ENCODE measurements around the gene MORN2. TPM values are rescaled to one million over a fixed set of nuclear protein-coding genes. Genes with fewer than 3 reads are reported as not detected.

MORN2 gene
- total RNA-seq, 1 donor: 34.7 TPM

DNA sequence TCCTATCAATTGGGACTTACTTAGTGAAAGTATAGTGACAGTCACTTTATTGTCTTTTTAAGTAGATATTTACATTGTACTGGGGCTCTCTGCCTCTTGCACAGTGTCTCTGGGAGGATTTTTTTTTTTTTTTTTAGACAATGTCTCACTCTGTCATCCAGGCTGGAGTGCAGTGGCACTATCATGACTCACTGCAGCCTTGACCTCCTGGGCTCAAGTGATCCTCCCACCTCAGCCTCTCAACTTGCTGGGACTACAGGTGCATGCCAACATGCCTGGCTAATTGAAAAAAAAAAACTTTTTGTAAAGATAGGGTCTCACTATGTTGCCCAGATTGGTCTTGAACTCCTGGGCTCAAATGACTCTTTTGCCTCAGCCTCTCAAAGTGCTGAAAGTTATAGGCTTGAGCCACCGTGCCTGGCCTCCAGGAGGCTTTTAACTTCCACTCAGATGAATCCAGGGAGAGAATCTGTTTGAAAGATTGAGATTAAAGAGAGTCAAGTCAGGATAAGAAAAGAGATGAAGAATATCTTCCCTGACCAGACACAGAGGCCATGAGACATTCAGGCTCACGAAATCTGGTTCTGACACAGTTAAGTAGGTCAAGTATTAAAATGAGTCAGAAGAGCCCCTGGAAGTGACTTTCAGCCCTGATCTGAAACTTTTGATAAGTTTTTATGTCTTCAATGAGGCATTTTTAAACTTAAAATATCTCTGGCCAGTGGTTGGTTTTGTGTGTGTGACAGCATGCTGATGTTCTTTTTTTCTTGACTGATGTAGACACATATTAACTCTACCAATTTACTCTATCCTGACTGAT lies 32.2 kb downstream of the MORN2 start:
- no peak overlapping the region for H3K4me3 ChIP-seq (ENCODE audit: low read depth, low read length)
- TF ChIP-seq, protein P1, sequence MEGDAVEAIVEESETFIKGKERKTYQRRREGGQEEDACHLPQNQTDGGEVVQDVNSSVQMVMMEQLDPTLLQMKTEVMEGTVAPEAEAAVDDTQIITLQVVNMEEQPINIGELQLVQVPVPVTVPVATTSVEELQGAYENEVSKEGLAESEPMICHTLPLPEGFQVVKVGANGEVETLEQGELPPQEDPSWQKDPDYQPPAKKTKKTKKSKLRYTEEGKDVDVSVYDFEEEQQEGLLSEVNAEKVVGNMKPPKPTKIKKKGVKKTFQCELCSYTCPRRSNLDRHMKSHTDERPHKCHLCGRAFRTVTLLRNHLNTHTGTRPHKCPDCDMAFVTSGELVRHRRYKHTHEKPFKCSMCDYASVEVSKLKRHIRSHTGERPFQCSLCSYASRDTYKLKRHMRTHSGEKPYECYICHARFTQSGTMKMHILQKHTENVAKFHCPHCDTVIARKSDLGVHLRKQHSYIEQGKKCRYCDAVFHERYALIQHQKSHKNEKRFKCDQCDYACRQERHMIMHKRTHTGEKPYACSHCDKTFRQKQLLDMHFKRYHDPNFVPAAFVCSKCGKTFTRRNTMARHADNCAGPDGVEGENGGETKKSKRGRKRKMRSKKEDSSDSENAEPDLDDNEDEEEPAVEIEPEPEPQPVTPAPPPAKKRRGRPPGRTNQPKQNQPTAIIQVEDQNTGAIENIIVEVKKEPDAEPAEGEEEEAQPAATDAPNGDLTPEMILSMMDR (IDR thresholded peaks at IDR 0.05; ENCODE audit: insufficient read depth, low read length): no peak
- DNase-seq (ENCODE audit: low read depth): no peak

DNA sequence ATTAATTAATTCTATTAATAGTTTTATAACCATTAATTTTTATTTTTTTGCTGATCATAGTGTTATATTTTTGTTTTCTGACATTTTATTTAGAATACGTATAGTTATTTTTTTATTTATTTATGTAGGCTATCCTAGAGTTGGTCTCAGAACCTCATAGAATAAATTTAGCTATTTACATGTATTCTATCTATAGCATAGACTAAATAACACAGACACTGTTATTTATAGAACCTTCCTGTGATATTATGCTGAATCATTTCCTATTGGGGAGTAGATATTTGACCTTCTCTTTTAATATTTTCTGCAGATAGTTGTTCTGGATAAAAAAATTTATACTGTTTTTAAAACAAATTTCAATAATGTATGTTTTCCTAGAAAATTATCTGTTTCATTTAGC lies 34.1 kb downstream of the MORN2 start:
- no peak for DNase-seq (ENCODE audit: low read depth)
- H3K4me3 ChIP-seq (ENCODE audit: low read depth, low read length): no peak overlapping the region
- TF ChIP-seq, protein P1 (IDR thresholded peaks at IDR 0.05; ENCODE audit: insufficient read depth, low read length): no peak

DNA sequence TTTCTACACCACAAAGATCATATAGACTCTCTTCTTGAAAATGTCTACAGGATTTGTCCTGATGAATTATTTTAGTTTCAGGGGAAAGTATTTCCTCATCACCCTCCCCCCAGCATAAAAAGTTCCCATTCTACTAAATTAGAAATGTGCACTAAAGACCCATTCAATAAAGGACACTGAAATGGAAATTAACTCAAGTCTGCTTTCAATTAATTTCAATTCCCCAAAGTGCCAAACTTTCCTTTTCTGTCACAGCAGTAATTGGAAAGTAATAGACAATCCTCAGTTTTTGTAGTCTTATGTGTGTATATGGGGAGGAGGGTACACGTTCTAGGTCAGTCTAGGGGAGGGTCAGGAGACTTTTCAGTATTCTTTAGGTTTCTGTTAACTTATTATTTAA lies 35.4 kb downstream of the MORN2 start:
- TF ChIP-seq, protein P1 (IDR thresholded peaks at IDR 0.05; ENCODE audit: insufficient read depth, low read length): no peak
- DNase-seq (ENCODE audit: low read depth): no peak
- no peak overlapping the region for H3K4me3 ChIP-seq (ENCODE audit: low read depth, low read length)

DNA sequence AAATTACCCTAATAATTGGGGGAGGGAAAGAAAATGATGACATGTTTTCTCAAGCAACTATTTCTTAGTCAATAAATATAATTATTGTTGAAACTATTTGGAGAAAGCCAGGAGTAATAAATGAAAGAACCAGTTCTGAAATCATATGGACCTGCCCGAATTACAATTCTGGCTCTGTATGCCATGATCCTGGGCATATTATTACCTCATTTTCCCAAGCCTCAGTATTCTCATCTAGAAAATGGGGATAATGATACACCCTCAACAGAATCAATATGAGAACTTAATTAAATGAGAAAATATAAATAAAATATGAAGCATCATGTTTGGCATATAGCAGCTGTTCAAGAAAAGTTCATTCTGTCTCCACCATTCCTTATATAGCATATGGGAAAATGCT lies 36.8 kb downstream of the MORN2 start:
- no peak for DNase-seq (ENCODE audit: low read depth)
- TF ChIP-seq, protein P1 (IDR thresholded peaks at IDR 0.05; ENCODE audit: insufficient read depth, low read length): no peak
- H3K4me3 ChIP-seq (ENCODE audit: low read depth, low read length): no peak overlapping the region

DNA sequence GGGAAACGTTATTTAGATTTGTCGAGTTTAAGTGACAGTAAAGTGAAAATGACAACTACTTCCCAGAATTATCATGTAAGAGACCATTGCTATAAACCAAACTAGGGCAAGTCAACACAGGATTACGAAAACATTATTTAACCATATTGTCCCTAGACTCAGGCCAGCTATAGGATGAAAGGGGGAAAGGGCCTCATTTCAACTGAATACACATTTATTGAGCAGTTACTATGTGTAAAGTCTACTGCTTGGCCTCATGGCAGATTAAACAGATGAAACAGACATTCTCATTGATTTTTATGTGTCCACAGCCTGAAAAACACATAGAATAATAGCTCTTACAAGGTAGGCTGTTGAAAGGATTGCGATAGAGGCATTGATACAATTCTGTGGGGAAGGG lies 46.6 kb downstream of the MORN2 start:
- TF ChIP-seq, protein P1 (IDR thresholded peaks at IDR 0.05; ENCODE audit: insufficient read depth, low read length): no peak
- no peak for DNase-seq (ENCODE audit: low read depth)
- no peak overlapping the region for H3K4me3 ChIP-seq (ENCODE audit: low read depth, low read length)

DNA sequence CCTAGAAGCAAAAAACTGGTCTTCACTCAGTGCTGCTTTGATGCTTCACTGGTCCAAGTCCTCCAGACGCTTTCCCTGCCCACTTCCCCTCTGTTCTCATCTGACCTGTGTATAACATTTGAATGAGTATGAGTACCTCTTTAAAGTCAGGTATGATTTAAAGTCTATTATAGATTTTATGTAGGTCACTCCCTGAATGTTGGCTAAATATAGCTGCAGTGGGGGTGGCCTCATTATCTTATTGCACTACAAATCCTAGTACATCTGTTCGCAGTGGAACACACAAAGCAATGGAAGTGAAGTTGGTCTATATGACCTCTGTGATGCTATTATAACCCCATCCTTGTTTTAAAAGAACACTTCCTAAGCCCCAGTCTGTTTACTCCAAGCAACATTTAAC lies 47.1 kb downstream of the MORN2 start:
- TF ChIP-seq, protein P1 (IDR thresholded peaks at IDR 0.05; ENCODE audit: insufficient read depth, low read length): no peak
- no peak for DNase-seq (ENCODE audit: low read depth)
- no peak overlapping the region for H3K4me3 ChIP-seq (ENCODE audit: low read depth, low read length)

DNA sequence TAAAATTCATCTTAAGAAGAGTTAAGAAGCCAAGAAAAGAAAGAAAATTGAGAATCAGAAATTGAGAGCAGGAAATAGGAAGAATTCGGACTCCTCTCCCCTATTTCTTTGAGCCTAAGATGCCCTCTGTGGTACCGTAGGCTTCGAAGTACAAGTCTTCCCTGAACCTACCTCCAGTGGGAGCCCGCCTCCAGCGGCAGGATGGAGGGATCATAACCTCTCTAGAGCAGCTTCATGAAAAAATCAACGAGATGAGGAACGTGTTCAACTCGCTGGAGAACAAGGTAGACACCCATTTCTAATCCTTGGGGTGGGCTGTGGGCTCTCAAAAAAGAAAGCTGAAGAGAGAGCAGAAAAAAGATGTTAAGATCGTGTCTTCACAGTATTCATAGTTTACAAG lies 50.2 kb downstream of the MORN2 start:
- no peak for DNase-seq (ENCODE audit: low read depth)
- H3K4me3 ChIP-seq (ENCODE audit: low read depth, low read length): no peak overlapping the region
- TF ChIP-seq, protein P1 (IDR thresholded peaks at IDR 0.05; ENCODE audit: insufficient read depth, low read length): peak; percentile 7
